Neural cell (in vitro differentiated cells): ENCODE data around the gene RHPN2.

Experiments used
- CTCF ChIP-seq: fragments of 450-650 bp; IDR thresholded peaks from 2 replicates; pipeline ENCODE4 v1.5.1; 2014; ENCODE audit warnings: antibody characterized with exemption, mild to moderate bottlenecking, moderate library complexity; ENCODE audit not compliant: poor library complexity, severe bottlenecking
- MXI1 ChIP-seq: fragments of 450-650 bp; conservative IDR thresholded peaks from 2 replicates; pipeline ENCODE4 v1.6.1; 2014; ENCODE audit warnings: antibody characterized with exemption, mild to moderate bottlenecking; ENCODE audit not compliant: poor library complexity, severe bottlenecking
- POLR2AphosphoS5 ChIP-seq: IDR thresholded peaks from 2 replicates; pipeline ENCODE4 v1.6.1; 2012
- RAD21 ChIP-seq: fragments of 450-650 bp; conservative IDR thresholded peaks from 2 replicates; pipeline ENCODE4 v1.6.1; 2014; ENCODE audit warnings: antibody characterized with exemption, mild to moderate bottlenecking, moderate library complexity

GRCh38 chr19:32988724-32989123 lies 76.0 kb downstream of the RHPN2 start:
- TF ChIP-seq RAD21 (no peak), CTCF (no peak), MXI1 (no peak), POLR2AphosphoS5 (no peak)
